BLaER1 (cell line): ENCODE results near the gene VSTM2A.
"Not testable (repeated sequence)": the region's sequence is repeated elsewhere in the genome, so short reads cannot be mapped to it uniquely, and the experiment has no call there.

Source experiments
- H3K27ac ChIP-seq: shearing (Covaris generic); formaldehyde crosslinking; 2 replicates; pipeline ENCODE4 v1.8.1; 2022
- H3K27me3 ChIP-seq: shearing (Covaris generic); formaldehyde crosslinking; 2 replicates; pipeline ENCODE4 v1.8.1; 2022
- H3K36me3 ChIP-seq: shearing (Covaris generic); formaldehyde crosslinking; 2 replicates; pipeline ENCODE4 v1.8.1; 2022
- H3K4me1 ChIP-seq: shearing (Covaris generic); formaldehyde crosslinking; 2 replicates; pipeline ENCODE4 v1.8.1; 2022
- H3K4me2 ChIP-seq: shearing (Covaris generic); formaldehyde crosslinking; 2 replicates; pipeline ENCODE4 v1.8.1; 2022
- H3K4me3 ChIP-seq: shearing (Covaris generic); formaldehyde crosslinking; 2 replicates; pipeline ENCODE4 v1.8.1; 2022
- H3K9ac ChIP-seq: shearing (Covaris generic); formaldehyde crosslinking; 2 replicates; pipeline ENCODE4 v1.8.1; 2022
- H3K9me3 ChIP-seq: shearing (Covaris generic); formaldehyde crosslinking; 2 replicates; pipeline ENCODE4 v1.8.1; 2022
- H4K20me1 ChIP-seq: shearing (Covaris generic); formaldehyde crosslinking; 2 replicates; pipeline ENCODE4 v1.8.1; 2022
- Cebpa-rat ChIP-seq: shearing (Covaris generic); IDR thresholded peaks from 2 replicates; pipeline ENCODE4 v1.8.1; 2022

The VSTM2A gene, protein sequence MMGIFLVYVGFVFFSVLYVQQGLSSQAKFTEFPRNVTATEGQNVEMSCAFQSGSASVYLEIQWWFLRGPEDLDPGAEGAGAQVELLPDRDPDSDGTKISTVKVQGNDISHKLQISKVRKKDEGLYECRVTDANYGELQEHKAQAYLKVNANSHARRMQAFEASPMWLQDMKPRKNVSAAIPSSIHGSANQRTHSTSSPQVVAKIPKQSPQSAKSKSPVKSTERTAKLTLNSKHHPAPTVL

DNA sequence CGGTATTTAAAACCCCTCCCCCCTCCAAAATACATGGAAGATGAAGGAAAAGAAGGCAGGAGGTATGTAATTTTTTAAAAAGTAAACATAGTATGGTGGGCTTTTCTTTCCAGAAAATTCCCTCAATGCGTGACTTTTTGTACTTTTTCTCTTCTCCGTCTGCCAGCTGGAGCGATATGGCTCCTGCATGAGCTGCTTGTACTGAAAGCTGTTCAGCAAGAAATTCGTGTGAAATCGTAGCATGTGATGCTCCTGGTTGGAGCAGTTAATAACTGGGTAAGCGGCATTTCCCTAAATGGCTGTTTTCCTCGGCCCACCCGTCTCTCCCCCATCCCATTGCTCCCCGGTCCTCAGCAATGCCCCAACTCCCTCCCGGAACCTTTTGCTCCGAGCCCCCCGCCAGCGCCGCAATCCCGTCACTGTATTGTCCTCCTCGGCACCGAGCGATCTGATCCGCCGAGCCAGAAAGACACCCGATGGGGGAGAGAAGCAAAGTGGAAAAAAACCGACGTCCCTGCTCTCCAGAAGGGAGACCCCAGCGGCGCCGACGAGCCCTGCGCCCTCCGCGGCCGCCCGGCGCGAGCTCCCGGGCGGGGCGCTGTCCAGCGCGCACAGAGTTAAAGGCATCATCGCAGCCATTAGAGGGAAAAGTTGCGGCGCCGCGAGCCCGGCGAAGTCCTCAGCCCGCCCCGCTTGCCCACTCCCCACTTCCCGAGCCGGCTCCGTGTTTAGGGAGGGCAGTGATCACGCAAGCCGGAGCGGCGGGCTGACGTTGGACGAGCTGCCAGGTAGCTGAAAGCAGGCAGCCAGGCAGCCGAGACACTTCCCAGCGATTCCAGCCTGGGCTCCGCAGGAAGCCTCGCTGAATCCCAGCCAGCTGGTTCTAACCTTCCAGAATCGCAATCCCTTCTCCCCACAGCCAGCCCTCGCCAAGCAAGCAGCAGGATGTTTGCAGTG, at the start of gene VSTM2A:
Gene VSTM2A, plus strand, starts transcription at position 707 of the 957 bp plus-strand sequence. CDS start 356 bp downstream, outside the sequence.
- Histone ChIP-seq H3K9me3 (peaks cover 20% of the 10 kb centered on the region), H3K4me2 (no peak within 1 kb of the TSS), H3K9ac (no peak within 1 kb of the TSS), H3K27ac (no peak within 1 kb of the TSS), H4K20me1 (no peaks in the 10 kb centered on the region), H3K27me3 (no peaks in the 10 kb centered on the region), H3K4me1 (no peaks in the 10 kb centered on the region), H3K36me3 (no peaks in the 10 kb centered on the region), H3K4me3 (no peak within 1 kb of the TSS)
- no peak for TF ChIP-seq Cebpa-rat

DNA sequence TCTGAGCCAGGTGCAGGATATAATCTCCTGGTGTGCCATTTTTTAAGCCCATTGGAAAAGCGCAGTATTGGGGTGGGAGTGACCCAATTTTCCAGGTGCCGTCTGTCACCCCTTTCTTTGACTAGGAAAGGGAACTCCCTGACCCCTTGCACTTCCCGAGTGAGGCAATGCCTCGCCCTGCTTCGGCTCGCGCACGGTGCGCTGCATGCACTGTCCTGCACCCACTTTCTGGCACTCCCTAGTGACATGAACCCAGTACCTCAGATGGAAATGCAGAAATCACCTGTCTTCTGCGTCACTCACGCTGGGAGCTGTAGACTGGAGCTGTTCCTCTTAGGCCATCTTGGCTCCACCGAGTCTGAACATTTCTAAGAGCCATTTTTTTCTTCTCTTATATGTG, 37.6 kb upstream of the VSTM2A start:
- H3K9ac ChIP-seq, H3K9me3 ChIP-seq, H3K4me2 ChIP-seq, H3K27ac ChIP-seq, H3K27me3 ChIP-seq, H3K36me3 ChIP-seq, H3K4me3 ChIP-seq, H4K20me1 ChIP-seq, H3K4me1 ChIP-seq: not testable (repeated sequence)

DNA sequence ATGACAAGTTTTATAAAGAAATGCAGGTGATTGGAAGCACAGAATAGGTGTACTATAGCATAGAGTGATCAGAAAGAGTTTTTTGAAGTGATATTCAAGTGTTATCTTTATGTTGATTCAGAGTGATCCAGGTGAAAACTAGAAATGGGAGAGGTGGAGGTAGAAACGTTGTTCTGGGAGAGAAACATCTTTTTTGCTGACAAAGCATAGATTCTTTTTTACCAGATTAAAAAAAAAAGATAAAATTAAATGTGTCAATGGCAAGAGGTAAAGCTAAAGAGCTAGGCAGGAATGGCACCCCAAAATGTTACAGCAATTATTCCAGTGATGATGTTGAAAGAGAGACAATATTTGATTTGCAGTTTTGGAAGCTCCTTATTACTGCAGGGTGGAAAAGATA, 12.6 kb upstream of the VSTM2A start:
- no peak overlapping the region for H3K9ac ChIP-seq
- no peak for TF ChIP-seq Cebpa-rat
- no peaks in the 10 kb centered on the region for H4K20me1 ChIP-seq
- no peak overlapping the region for H3K27ac ChIP-seq
- H3K4me3 ChIP-seq = no peak overlapping the region
- H3K36me3 ChIP-seq = no peaks in the 10 kb centered on the region
- no peaks in the 10 kb centered on the region for H3K4me1 ChIP-seq
- H3K9me3 ChIP-seq = no peaks in the 10 kb centered on the region
- H3K4me2 ChIP-seq = no peak overlapping the region
- no peaks in the 10 kb centered on the region for H3K27me3 ChIP-seq

DNA sequence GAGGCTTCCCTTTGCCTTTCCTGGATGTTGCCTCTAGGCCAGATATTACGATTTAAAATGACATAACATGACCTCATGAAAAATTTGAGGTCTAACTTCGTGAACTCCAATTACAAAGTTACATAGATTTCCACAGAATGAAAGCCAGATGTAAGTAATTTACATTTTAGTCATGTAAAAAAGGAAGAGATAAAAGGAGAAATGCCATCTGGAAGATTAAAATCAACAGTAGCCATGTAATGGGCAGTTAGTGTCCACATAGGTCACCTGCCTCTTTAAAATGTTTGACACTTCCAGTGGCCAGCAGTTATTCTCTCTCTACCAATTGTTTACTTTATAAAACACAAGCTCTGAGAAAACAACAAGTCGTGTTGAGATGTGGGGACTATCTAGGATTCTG, 4.1 kb upstream of the VSTM2A start:
- Histone ChIP-seq H3K4me2 (no peak overlapping the region), H3K9me3 (peaks cover 7% of the 10 kb centered on the region; the same call in 1 of the 2 replicates), H4K20me1 (no peaks in the 10 kb centered on the region), H3K36me3 (no peaks in the 10 kb centered on the region), H3K9ac (no peak overlapping the region), H3K4me3 (no peak overlapping the region), H3K4me1 (no peaks in the 10 kb centered on the region), H3K27ac (no peak overlapping the region), H3K27me3 (no peaks in the 10 kb centered on the region)
- no peak for TF ChIP-seq Cebpa-rat

DNA sequence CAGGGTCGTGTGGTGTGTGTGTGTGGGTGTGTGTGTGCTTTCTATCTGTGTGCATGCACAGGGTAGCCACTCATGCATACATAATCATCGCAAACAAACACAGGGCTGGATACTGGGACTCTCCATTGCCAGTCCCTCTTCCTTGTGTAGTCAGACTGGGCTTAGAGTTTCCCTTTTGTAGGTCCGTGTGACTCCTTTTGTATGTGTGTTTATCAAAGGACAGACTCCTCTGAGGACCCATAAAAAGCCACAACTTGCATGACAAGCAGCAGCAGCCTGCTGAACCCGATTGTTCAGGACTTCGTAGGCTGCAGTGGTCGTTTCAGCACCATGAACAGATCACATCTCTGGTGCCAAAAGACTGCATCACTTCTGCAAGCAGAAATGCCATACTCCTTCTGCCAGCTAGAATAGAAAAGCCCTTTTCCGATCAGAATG, 895 bp downstream of the VSTM2A start:
- Histone ChIP-seq H3K4me3 (no peak overlapping the region), H4K20me1 (no peaks in the 10 kb centered on the region), H3K4me1 (no peaks in the 10 kb centered on the region), H3K9me3 (peaks cover 20% of the 10 kb centered on the region), H3K27ac (no peak overlapping the region), H3K27me3 (no peaks in the 10 kb centered on the region), H3K36me3 (no peaks in the 10 kb centered on the region), H3K9ac (no peak overlapping the region), H3K4me2 (no peak overlapping the region)
- TF ChIP-seq Cebpa-rat = no peak

DNA sequence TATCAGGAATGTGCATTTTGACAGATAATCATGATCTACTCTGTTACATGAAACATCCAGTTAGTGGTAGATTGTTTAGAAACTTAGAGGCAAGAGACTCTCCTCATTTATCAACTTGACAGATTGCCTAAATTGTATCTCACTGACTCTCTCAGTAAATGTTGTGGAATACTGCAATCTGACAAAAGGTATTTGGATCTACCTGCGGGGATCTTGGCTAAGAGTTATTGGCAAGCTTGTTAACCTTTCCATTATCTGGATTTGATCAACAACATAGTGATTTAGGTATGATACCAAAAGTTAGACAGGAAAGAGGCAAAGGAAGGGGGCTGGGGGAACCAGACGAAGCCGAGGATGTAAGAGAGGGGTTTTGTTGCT, 2.0 kb downstream of the VSTM2A start:
- H3K27ac ChIP-seq = no peak overlapping the region
- no peaks in the 10 kb centered on the region for H3K36me3 ChIP-seq
- no peak overlapping the region for H3K4me3 ChIP-seq
- TF ChIP-seq Cebpa-rat = no peak
- H3K4me2 ChIP-seq = no peak overlapping the region
- H3K4me1 ChIP-seq = no peaks in the 10 kb centered on the region
- no peaks in the 10 kb centered on the region for H4K20me1 ChIP-seq
- no peaks in the 10 kb centered on the region for H3K27me3 ChIP-seq
- H3K9ac ChIP-seq = no peak overlapping the region
- H3K9me3 ChIP-seq = peaks cover 20% of the 10 kb centered on the region

DNA sequence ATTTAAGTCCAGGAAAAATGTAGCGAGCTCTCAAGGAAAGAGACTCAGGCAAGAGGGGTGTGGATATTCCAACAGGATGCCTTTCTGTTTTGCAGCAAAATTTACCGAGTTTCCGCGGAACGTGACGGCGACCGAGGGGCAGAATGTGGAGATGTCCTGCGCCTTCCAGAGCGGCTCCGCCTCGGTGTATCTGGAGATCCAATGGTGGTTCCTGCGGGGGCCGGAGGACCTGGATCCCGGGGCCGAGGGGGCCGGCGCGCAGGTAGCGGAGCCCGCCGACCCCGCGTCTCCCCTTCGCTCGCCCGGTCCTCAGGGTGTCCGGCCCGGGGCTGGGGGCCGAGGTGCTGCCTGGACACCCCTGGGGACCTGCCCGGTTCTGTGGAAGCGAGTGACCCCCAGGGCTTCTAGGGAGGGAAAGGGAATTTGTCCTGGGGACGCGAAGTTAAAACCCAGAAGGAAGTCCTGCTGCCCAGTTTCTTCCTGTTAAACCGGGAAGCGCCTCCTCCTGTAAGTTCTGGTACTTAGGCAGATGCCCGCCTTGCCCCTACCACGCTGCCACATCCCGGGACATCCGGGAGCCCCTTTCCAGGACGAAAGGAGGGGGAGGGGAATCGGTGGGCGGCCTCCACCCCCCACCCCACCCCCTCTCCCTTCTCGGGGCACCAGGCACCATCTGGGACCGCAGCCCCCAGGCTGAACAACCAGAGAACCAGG, 2.5 kb downstream of the VSTM2A start:
- Histone ChIP-seq H3K27ac (no peak overlapping the region), H3K36me3 (no peaks in the 10 kb centered on the region), H3K4me3 (no peak overlapping the region), H3K9ac (no peak overlapping the region), H3K27me3 (no peaks in the 10 kb centered on the region), H3K4me2 (no peak overlapping the region), H4K20me1 (no peaks in the 10 kb centered on the region), H3K9me3 (peaks cover 20% of the 10 kb centered on the region), H3K4me1 (no peaks in the 10 kb centered on the region)
- no peak for TF ChIP-seq Cebpa-rat

DNA sequence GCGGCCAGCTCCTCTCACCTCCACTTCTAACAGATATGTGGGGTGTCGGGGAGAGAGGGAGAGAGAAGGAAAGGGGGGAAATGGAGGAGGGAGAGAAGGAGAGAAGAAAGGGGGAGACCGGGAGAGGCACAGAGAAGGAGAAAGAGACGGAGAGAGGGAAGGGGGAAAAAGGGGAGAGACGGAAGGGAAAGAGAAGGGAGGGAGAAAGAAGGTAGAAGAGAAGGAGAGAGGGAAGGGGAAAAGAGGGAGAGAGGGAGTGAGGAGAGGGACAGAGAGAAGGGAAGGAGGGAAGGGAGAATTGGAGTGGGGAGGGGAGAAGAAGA, 3.0 kb downstream of the VSTM2A start:
- Histone ChIP-seq H3K27me3 (no peaks in the 10 kb centered on the region), H3K4me3 (no peak overlapping the region), H3K4me1 (no peaks in the 10 kb centered on the region), H3K36me3 (no peaks in the 10 kb centered on the region), H3K4me2 (no peak overlapping the region), H3K9me3 (peaks cover 20% of the 10 kb centered on the region), H4K20me1 (no peaks in the 10 kb centered on the region), H3K9ac (no peak overlapping the region), H3K27ac (no peak overlapping the region)
- no peak for TF ChIP-seq Cebpa-rat

DNA sequence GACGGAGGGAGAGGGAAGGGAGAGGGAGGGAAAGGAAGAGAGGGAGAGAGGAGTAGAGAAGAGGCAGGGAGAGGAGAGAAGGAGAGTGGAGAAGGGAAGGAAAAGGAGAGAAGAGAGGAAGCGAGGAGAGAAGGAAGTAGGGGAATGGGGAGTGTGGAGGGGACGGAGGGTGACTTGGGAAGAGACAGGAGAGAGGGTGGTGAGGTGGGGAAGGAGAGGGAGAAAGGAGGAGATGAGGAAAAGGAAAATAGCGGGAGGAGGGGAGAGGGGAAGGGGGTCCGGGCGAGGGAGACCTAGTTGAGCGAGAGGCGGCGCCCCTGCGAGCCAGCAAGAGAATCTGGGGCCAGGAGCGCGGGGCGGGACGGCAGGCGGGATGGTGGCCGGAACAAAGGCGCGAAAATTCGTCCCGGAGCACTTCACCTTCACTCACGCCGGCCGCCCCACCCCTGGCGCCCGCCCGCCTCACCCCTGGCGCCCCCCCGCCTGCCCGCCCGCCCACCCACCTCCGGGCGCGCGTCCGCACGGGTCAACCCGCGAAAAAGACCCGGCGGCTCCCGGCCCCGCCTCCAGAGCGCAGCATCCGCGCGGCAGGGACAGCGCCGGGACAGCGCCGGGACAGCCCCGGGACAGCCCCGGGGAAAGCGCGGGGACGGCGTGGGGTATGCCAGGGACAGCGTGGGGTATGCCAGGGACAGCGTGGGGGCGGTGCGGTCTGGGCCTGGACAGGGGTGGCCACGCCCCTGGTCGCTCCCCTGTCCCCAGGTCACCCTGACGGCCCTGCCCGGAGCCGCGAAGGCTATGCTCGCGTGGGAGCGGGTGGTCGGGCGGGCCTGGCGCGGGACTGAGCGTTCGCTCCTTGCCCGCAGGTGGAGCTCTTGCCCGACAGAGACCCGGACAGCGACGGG, 4.2 kb downstream of the VSTM2A start:
- H3K4me2 ChIP-seq = no peak overlapping the region

More for the DNA sequence above, 4.2 kb downstream of the VSTM2A start:
- Histone ChIP-seq H3K27ac (no peak overlapping the region), H3K9ac (no peak overlapping the region), H4K20me1 (no peaks in the 10 kb centered on the region), H3K4me3 (no peak overlapping the region), H3K9me3 (peaks cover 20% of the 10 kb centered on the region), H3K36me3 (no peaks in the 10 kb centered on the region), H3K4me1 (no peaks in the 10 kb centered on the region), H3K27me3 (no peaks in the 10 kb centered on the region)
- TF ChIP-seq Cebpa-rat = no peak
